SIG-M5 treated with dmso at 0.1 percent for 504 hours (cell line): Measurements from ENCODE around the gene TTC28.

ENCODE experiments used
- DNase-seq: peaks from one replicate; lab custom pipeline; 2025; ENCODE audit not compliant: unreplicated experiment; lab: John Stamatoyannopoulos, UW

The TTC28 gene

DNA sequence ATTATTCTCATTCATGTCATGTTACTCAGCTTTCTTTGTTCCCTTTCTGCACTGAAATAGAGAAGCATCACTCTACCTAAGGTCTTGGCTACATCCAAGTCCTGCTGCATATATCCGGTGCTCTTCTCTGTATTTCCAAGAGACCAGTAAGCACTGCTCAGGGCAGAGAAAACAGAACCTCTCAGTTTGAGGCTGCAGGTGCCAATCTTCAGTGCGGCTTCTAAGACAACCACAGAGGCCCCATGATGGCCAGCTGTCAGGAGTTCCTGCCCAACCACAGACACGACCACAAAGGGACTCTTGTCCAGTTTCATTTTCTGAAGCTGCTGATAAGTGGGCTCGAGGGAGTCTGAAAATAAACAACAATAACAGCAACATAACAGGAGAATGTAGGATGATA, 382.1 kb downstream of the TTC28 start:
- no peak for DNase-seq

- no peak for DNase-seq
Measured at GRCh38 chr22:28296452-28296851, 383.2 kb downstream of the TTC28 start.

DNA sequence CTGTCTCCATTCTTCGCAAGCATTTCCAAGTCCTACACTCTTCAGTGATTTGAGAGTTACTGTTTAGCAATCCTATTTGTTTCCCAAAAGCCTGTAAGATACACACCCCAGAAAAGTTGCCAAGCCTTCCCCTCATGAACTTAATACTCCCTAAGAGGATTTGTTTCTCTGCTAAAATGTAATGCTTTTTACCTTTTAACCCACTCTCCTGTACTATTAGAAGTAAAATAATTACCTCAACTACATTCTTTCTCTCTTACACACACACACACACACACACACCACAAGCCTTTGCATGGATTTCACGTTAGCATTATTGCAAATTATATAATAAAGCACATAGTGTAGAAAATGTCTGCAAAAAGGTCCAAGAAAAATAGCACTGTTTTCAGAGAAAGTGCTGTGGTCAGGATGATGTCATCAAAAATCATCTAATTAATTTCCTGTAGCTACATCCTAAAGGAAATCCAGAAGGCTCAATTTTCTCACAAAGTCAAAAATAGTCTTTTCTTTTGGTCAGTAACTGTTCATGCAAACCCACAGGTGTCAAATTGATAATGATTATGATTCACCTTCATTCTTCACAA, 396.5 kb downstream of the TTC28 start:
- DNase-seq = no peak

- no peak for DNase-seq
Measured at GRCh38 chr22:28282405-28283067, 397.1 kb downstream of the TTC28 start.

- DNase-seq = no peak
Measured at GRCh38 chr22:28279888-28280287, 399.8 kb downstream of the TTC28 start.

DNA sequence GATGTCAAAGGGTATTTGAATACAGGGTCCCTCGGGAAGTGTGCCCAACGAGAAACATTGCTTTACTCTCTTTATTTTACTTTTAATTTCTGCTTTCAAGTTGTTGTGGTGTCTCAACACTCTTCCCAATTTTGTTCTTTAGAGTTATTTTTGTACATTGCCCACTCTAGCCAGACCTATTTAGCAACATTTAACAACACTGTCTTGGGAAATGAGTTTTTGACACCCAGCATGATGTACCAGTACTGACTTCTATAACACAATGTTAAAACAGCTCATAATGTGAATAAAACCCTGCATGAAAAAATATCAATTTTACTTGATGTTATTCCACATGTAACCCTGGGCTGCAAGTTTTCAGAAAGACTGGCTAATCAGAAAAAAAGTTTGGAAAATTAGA, 410.4 kb downstream of the TTC28 start:
- no peak for DNase-seq

DNA sequence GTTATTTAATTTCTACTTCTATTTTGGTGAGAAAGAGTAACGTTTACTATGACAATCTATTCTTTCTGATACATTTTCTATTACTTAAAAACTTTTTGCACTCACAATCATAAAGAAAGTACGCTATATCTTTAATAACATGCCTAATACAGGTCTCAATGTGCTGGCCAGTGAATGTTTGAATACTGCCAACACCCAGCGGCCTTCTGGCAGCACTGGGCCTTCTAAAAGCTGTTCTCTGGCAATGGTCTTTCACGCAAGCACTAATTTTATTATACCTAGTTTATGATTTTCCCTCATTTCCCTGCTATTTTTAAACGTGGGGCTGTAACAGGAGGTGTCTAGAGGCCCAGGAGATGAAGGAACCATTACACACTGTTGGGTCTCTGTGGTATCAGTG, 410.8 kb downstream of the TTC28 start:
- DNase-seq = no peak

- DNase-seq = no peak
Measured at GRCh38 chr22:28268171-28268570, 411.5 kb downstream of the TTC28 start.

DNA sequence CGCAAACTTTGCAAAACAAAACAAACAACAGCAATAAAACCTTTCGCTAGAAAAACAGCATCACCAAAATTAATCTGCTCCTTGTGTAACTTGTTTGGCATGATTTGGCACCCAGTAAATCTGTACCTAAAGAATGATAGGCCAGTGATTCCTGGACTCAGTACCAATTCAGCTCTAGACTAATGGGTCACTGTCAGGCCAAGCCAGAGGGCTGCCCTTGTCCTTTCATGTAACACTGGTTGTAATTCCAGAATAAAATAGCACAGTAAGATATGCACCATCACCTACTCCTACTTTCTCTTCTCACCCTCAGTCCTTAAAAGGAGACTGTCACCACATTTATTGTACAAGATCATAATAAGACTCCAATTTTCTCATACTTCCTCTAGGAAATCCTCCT, 419.0 kb downstream of the TTC28 start:
- DNase-seq = no peak

DNA sequence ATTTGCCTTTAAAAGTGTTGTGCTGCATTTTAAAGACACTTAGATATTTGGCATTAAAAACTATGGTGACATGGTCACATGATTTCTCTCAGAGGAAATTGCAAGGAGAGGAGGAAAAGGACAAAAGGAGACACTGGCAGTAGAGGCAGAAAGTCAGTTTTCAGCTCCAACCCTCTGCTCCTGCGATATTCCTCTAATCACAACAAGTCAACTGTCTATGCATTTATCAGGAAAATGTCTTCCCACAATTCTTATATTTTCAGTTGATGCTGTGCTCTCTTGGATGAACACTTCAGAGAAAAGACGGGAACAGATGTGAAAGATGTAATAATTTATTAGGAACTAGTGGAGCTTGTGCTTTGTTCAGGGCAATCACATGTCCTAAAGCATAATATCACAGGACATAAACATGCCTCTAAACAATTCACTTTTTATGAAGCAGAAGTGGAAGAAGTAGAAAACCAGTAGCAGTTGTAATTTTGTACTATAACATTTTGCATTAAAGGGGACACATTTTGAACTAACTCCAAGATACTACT, 419.8 kb downstream of the TTC28 start:
- no peak for DNase-seq

DNA sequence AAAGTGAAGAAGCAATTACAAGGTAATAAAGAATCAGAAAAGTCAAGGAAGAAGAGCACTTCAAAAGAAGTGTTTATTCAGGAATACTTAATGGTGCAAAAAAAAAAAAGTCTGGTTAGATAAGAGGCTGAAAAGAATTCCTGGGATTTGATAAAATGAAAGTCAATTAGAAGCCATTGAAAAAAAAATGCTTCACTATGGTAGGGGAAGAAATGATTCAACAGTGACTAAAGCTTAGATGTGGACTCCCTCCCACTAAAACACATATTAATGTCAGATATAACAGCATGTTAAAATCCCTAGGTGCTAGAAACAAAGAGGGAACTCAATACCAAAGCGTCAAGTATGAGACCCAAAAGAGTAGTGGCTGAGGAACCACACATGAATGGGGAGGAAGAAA, 425.2 kb downstream of the TTC28 start:
- no peak for DNase-seq

DNA sequence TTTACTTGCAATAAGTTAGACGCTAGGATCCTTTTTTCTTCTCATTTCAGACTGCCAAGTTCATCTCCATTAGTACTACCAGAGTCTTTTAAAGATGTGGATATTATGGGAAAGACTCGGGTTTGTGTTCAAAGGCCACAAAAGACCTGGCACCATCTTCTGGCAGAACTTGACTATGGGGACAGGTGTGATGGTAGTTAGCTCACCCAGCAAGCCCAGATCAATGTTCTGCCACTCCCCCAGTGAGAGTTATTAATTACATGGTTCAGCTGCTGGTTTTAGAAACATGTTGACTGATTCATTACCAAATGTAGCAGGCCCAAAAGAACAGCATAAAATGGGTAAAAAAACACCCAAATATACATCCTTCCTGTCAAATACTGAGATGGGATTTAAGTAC, 427.1 kb downstream of the TTC28 start:
- DNase-seq = no peak

DNA sequence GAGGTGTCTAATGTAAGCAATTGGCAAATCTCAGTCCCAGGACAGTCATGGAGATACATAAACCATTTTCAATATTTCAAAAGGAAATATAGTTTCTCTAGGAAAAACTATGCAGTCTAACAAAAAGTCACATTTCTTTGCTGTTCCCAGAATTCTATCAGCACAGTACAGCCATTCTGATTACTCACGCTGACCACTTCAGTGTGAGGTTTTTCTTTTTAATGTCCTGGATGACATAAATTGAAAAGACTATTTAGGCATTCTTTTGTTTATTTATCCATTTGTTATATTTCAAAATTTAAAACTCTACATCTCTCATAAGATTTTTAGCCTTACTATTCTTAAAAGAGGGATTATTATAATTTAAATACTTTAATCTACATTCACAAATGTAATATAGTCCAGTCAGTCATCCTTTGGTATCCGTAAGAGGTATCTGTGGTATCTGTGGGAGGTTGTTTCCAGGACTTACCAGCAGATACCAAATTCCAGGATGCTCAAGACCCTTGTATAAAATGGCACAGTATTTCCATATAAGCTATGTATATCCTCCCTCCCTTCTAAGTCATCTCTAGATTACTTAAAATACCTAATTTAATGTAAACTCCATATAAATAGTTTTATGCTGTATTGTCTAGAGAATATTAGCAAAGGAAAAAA, 429.5 kb downstream of the TTC28 start:
- DNase-seq = no peak

GRCh38 chr22:28249402-28249801, 430.2 kb downstream of the TTC28 start:
- no peak for DNase-seq

DNA sequence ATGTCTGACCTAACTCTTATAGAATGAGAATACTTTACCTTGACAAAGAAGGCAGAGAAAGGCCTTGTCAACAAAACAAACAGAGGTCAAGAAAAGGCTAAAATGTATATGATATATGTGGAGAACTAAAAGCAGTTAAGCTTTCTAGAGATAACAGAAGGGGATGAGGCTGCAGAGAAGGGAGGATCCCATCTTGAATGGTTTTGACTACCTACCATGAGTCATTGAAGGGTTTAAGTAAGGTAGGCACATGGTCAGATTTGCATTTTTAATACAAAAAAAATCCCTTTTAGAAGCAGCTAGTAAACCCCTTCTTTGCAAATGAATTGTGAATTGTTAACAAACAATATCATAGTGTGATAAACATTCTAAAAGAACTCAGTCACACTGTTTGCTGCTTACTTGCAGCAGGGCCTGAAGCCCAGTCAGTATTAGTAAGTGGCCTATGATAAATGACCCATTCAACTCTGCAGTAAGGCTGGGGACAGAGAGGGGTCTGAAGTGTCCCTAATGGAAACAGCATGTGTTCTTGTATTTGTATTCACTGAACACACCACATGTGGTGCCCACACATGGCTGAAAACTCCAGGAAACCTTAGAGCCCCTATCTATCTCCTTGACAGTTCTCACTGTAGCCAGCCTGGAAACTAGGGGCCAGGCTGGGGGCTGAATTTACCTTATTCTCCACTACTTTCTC, 431.8 kb downstream of the TTC28 start:
- DNase-seq = no peak

DNA sequence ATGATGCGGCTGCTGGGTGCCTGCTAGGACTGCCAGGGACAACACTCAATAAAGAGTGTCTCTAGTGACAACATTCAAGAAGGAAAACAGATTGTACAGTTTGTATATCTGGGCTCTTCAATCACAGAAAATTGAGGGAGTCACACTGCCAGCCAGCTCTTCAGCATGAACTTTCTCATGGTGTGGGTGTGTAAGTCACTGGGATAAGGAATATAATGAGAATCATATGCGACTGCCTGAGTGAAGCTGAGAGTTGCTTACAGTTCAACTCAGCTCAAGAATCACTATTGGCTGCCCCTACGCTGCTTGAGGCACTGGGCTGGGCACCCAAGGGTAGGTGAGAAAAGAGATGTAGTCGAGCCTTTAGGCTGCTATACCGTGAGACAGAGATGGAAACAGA, 432.5 kb downstream of the TTC28 start:
- DNase-seq = no peak

GRCh38 chr22:28246397-28246796, 433.2 kb downstream of the TTC28 start:
- no peak for DNase-seq

DNA sequence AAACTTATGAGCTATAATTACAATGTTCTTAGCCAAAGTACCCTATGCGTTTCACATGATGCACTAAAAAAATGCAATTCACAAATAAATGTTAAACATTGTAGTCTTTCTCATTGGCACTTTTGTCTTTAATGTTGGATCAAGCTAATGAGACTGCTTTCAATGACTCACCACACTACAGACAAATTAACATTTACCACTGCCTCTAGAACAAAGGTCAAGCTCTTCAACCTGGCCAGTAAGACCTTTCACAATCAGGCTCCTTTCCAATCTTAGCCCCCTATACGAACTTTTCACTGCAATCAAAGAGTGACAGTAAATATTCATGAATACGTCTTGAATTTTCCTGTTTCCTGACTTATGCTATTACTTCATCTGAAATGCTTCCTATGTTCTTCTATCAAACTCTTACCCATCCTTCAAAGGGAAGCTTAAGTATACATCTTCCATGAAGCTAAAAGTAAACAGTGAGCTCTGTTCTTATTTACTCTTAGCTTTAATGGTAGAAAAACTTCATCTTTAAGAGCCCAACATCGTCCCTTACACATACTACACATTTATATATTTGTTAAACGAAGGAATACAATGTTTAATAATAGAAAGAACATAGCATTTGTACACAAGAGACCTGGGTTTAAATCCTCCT, 433.9 kb downstream of the TTC28 start:
- DNase-seq = no peak

GRCh38 chr22:28244757-28245156, 434.9 kb downstream of the TTC28 start:
- DNase-seq = no peak

GRCh38 chr22:28243539-28243938, 436.1 kb downstream of the TTC28 start:
- no peak for DNase-seq

- no peak for DNase-seq
Measured at GRCh38 chr22:28241656-28242290, 437.9 kb downstream of the TTC28 start.
